CD14-positive monocyte (primary cell): ENCODE data around the gene WDR6. TPM values are rescaled to one million over a fixed set of nuclear protein-coding genes. Genes with fewer than 3 reads are reported as not detected.

Source experiments
- DNase-seq, 3 donors: peaks; one replicate each; pipeline ENCODE4 v3.0.0-alpha.2; 2011 to 2022
- H2AFZ ChIP-seq: 2 replicates; pipeline ENCODE4 v1.6.0; 2012; ENCODE audit warnings: mild to moderate bottlenecking, low read depth, low read length, inconsistent platforms; ENCODE audit not compliant: insufficient read depth, poor library complexity, severe bottlenecking
- H3K27ac ChIP-seq, 2 donors: 1 replicate in 1 of 2; 2 replicates in 1 of 2; pipeline ENCODE4 v1.5.1; 2012 to 2013; ENCODE audit warnings: low read length in 2 of 2, control low read depth in 1 of 2, inconsistent platforms in 1 of 2, low read depth in 1 of 2, mild to moderate bottlenecking in 1 of 2
- H3K27me3 ChIP-seq, 2 donors: one replicate each; pipeline versions ENCODE4 v1.6.0 to v1.6.1; 2011 to 2013; ENCODE audit warnings: low read length in 2 of 2; ENCODE audit not compliant: control insufficient read depth in 2 of 2, insufficient read depth in 2 of 2
- H3K36me3 ChIP-seq, 2 donors: replicated peaks in 1 of 2; 1 replicate in 1 of 2; 2 replicates in 1 of 2; pipeline versions ENCODE4 v1.5.1 to v1.6.1; 2012 to 2013; ENCODE audit warnings: low read length in 2 of 2, control low read depth in 1 of 2, inconsistent platforms in 1 of 2, mild to moderate bottlenecking in 1 of 2; ENCODE audit not compliant: insufficient read depth in 2 of 2, control insufficient read depth in 1 of 2
- H3K4me1 ChIP-seq, 2 donors: 1 replicate in 1 of 2; 2 replicates in 1 of 2; pipeline versions ENCODE4 v1.5.1 to v1.6.1; 2012 to 2013; ENCODE audit warnings: low read length in 2 of 2, control low read depth in 1 of 2, inconsistent platforms in 1 of 2, mild to moderate bottlenecking in 1 of 2, moderate library complexity in 1 of 2; ENCODE audit not compliant: insufficient read depth in 2 of 2, control insufficient read depth in 1 of 2
- H3K4me2 ChIP-seq: replicated peaks from 2 replicates; pipeline ENCODE3; 2012; ENCODE audit warnings: low read length, moderate library complexity, mild to moderate bottlenecking; ENCODE audit not compliant: poor library complexity, severe bottlenecking; ENCODE audit errors: extremely low read depth
- H3K4me3 ChIP-seq, 3 experiments: fragments of 200-600 bp in 1 of 3; sonication (generic) in 1 of 3; replicated peaks in 1 of 3; 1 replicate in 2 of 3; 2 replicates in 1 of 3; pipeline ENCODE4 v1.5.1; 2011 to 2013; ENCODE audit warnings: low read length in 3 of 3, mild to moderate bottlenecking in 3 of 3, control low read depth in 2 of 3, low read depth in 2 of 3, inconsistent platforms in 1 of 3, moderate library complexity in 1 of 3
- H3K79me2 ChIP-seq: 2 replicates; pipeline ENCODE4 v1.6.0; 2012; ENCODE audit warnings: mild to moderate bottlenecking, control low read depth, inconsistent platforms, low read length, moderate library complexity; ENCODE audit not compliant: insufficient read depth
- H3K9ac ChIP-seq: 2 replicates; pipeline ENCODE4 v1.6.0; 2017; ENCODE audit warnings: low read length, mild to moderate bottlenecking; ENCODE audit not compliant: insufficient read depth, poor library complexity, severe bottlenecking
- H3K9me3 ChIP-seq, 2 donors: replicated peaks in 1 of 2; 1 replicate in 1 of 2; 2 replicates in 1 of 2; pipeline versions ENCODE4 v1.5.1 to v1.6.1; 2012 to 2013; ENCODE audit warnings: low read length in 2 of 2, control low read depth in 1 of 2; ENCODE audit not compliant: control insufficient read depth in 1 of 2, insufficient read depth in 1 of 2
- H4K20me1 ChIP-seq: 2 replicates; pipeline ENCODE4 v1.6.0; 2012; ENCODE audit warnings: mild to moderate bottlenecking, low read length, control low read depth, moderate library complexity; ENCODE audit not compliant: insufficient read depth
- H3K27ac Mint-ChIP-seq, 7 donors: one replicate each; pipeline ENCODE4 v1.8.0; 2020; ENCODE audit warnings: mild to moderate bottlenecking in 7 of 7, mixed read lengths in 7 of 7, moderate library complexity in 6 of 7, inconsistent platforms in 2 of 7
- H3K27me3 Mint-ChIP-seq, 3 donors: one replicate each; pipeline ENCODE4 v1.8.0; 2021 to 2022; ENCODE audit warnings: low read depth in 3 of 3, mild to moderate bottlenecking in 3 of 3, mixed read lengths in 3 of 3, moderate library complexity in 3 of 3, inconsistent platforms in 1 of 3
- H3K36me3 Mint-ChIP-seq, 2 donors: one replicate each; pipeline ENCODE4 v1.8.0; 2020; ENCODE audit warnings: mixed read lengths in 2 of 2, inconsistent platforms in 1 of 2, mild to moderate bottlenecking in 1 of 2
- H3K4me1 Mint-ChIP-seq: one replicate; pipeline ENCODE4 v1.8.0; 2020; ENCODE audit warnings: mild to moderate bottlenecking, mixed read lengths
- H3K4me3 Mint-ChIP-seq, 2 donors: one replicate each; pipeline ENCODE4 v1.8.0; 2020; ENCODE audit warnings: mild to moderate bottlenecking in 2 of 2, mixed read lengths in 2 of 2, moderate library complexity in 1 of 2
- H3K9me3 Mint-ChIP-seq, 7 donors: one replicate each; pipeline ENCODE4 v1.8.0; 2020 to 2022; ENCODE audit warnings: mixed read lengths in 7 of 7, mild to moderate bottlenecking in 6 of 7, moderate library complexity in 6 of 7, inconsistent platforms in 2 of 7
- CTCF ChIP-seq: fragments of 200-600 bp; IDR thresholded peaks from one replicate; pipeline ENCODE4 v1.8.0; 2022; ENCODE audit warnings: antibody characterized with exemption, mild to moderate bottlenecking
- WGBS: methylation state at CpG from one replicate; pipeline ENCODE4 v1.1.5; 2013; ENCODE audit warnings: missing lambda C conversion rate; ENCODE audit not compliant: insufficient coverage; 5-methylcytosine and 5-hydroxymethylcytosine counted together
- intact Hi-C, 2 donors: fragments of 100-400 bp; cut with micrococcal nuclease; formaldehyde crosslinking; loops; one replicate each; pipeline versions ENCODE4 v1.15.0 to v1.15.1; 2023
- polyA plus RNA-seq, 3 donors: library from polyadenylated mRNA; depleted of rRNA in 1 of 3; unstranded in 2 of 3; stranded (reverse) in 1 of 3; fragments of 300-500 nt in 2 of 3; fragments of >200 nt in 1 of 3; fragmentation: Illumina TruSeq in 2 of 3; gene quantifications; 1 replicate in 2 of 3; 2 replicates in 1 of 3; pipeline ENCODE4 v1.2.3, GENCODE V29; 2012 to 2021

WDR6 gene
- polyA plus RNA-seq, 3 donors = 30.6 to 103 (median 46.3) TPM

GRCh38 chr3:48962340-48962739 is 44.9 kb upstream of the WDR6 start:
- H3K36me3 Mint-ChIP-seq = peaks cover 51 to 73% of the 10 kb centered on the region in 2 donors
- TF ChIP-seq CTCF = no peak
- Histone ChIP-seq H3K4me1 (no peaks in the 10 kb centered on the region), H3K9ac (no peak overlapping the region), H4K20me1 (peaks cover 5% of the 10 kb centered on the region), H2AFZ (no peak overlapping the region), H3K27ac (no peak overlapping the region), H3K4me2 (no peak overlapping the region), H3K36me3 (peaks cover 50 to 69% of the 10 kb centered on the region in 2 donors), H3K4me3 (no peak overlapping the region), H3K79me2 (no peaks in the 10 kb centered on the region), H3K9me3 (no peaks in the 10 kb centered on the region), H3K27me3 (no peaks in the 10 kb centered on the region)
- H3K9me3 Mint-ChIP-seq = no peaks in the 10 kb centered on the region
- WGBS = no CpG with 5 or more reads among the region's 2 CpGs
- no peaks in the 10 kb centered on the region for H3K27me3 Mint-ChIP-seq
- peak overlapping the region in 3 of 7 donors; percentile 46 to 78 (median 62) for H3K27ac Mint-ChIP-seq
- H3K4me1 Mint-ChIP-seq = no peaks in the 10 kb centered on the region
- no peak for DNase-seq
- H3K4me3 Mint-ChIP-seq = no peak overlapping the region
- intact Hi-C loops = no loop called here

GRCh38 chr3:48962939-48963338 is 44.3 kb upstream of the WDR6 start:
- no peak overlapping the region for H3K9ac ChIP-seq
- Mint-ChIP-seq H3K27ac (no peak overlapping the region), H3K36me3 (peaks cover 51 to 71% of the 10 kb centered on the region in 2 donors), H3K27me3 (no peaks in the 10 kb centered on the region), H3K4me3 (no peak overlapping the region), H3K9me3 (no peaks in the 10 kb centered on the region), H3K4me1 (no peaks in the 10 kb centered on the region)
- no peaks in the 10 kb centered on the region for H3K27me3 ChIP-seq
- no peak overlapping the region for H3K27ac ChIP-seq
- no peak overlapping the region for H3K4me2 ChIP-seq
- 100% methylated on average over 1 of the region's 4 CpGs for WGBS
- no peaks in the 10 kb centered on the region for H3K9me3 ChIP-seq
- peaks cover 50 to 69% of the 10 kb centered on the region in 2 donors for H3K36me3 ChIP-seq
- H3K4me1 ChIP-seq = no peaks in the 10 kb centered on the region
- intact Hi-C loops = no loop called here
- no peak overlapping the region for H3K4me3 ChIP-seq
- no peak overlapping the region for H2AFZ ChIP-seq
- TF ChIP-seq CTCF = no peak
- H4K20me1 ChIP-seq = peaks cover 5% of the 10 kb centered on the region
- no peaks in the 10 kb centered on the region for H3K79me2 ChIP-seq
- DNase-seq = no peak
